Thoracic aorta (tissue), 2 donors: ENCODE data around the gene TRAF3IP1. TPM values are rescaled to one million over a fixed set of nuclear protein-coding genes. Genes with fewer than 3 reads are reported as not detected.

Experiments used
- ATAC-seq: fragments of 150-250 bp; one replicate; pipeline ENCODE4 v1.8.0; 2017; ENCODE audit warnings: low read depth; ENCODE audit not compliant: insufficient number of reproducible peaks, low FRiP score
- DNase-seq: peaks from one replicate; pipeline ENCODE4 v3.0.0-alpha.2; 2020; ENCODE audit warnings: low spot score
- H3K27ac ChIP-seq, 2 donors: fragments of 200-600 bp; sonication (generic); 1 replicate in 1 of 2; 2 replicates in 1 of 2; pipeline ENCODE4 v1.5.1; 2016; ENCODE audit warnings: mild to moderate bottlenecking in 2 of 2, moderate library complexity in 2 of 2
- H3K27me3 ChIP-seq: fragments of 200-600 bp; sonication (generic); replicated peaks from 2 replicates; pipeline ENCODE4 v1.6.0; 2016; ENCODE audit warnings: mild to moderate bottlenecking; ENCODE audit not compliant: insufficient read depth
- H3K36me3 ChIP-seq: fragments of 200-600 bp; sonication (generic); one replicate; pipeline ENCODE4 v1.5.1; 2016
- H3K4me1 ChIP-seq, 2 donors: fragments of 200-600 bp; sonication (generic); 1 replicate in 1 of 2; 2 replicates in 1 of 2; pipeline versions ENCODE4 v1.5.1 to v1.6.0; 2016; ENCODE audit warnings: low read depth in 2 of 2, mild to moderate bottlenecking in 1 of 2; ENCODE audit not compliant: control insufficient read depth in 1 of 2
- H3K4me3 ChIP-seq: fragments of 200-600 bp; sonication (generic); 2 replicates; pipeline ENCODE4 v1.5.1; 2016; ENCODE audit warnings: mild to moderate bottlenecking
- H3K9me3 ChIP-seq: fragments of 200-600 bp; sonication (generic); 2 replicates; pipeline ENCODE4 v1.5.1; 2016
- CTCF ChIP-seq: fragments of 200-600 bp; sonication (generic); IDR thresholded peaks from one replicate; pipeline ENCODE4 v1.5.1; 2019; ENCODE audit warnings: antibody characterized with exemption
- total RNA-seq, 2 donors: library from RNA; depleted of rRNA; stranded (reverse); fragments of >200 nt; gene quantifications; one replicate each; pipeline versions ENCODE4 v1.1.0 to v1.2.3, GENCODE V29; 2016

The TRAF3IP1 gene
- total RNA-seq, 2 donors from 2014 or later = 19.4 to 23.7 TPM

- ATAC-seq = no peak
- H3K4me3 ChIP-seq = no peak overlapping the region
- peaks cover 0 to 9% of the 10 kb centered on the region in 2 donors for H3K4me1 ChIP-seq
- H3K27ac ChIP-seq = no peak overlapping the region
- H3K9me3 ChIP-seq = no peaks in the 10 kb centered on the region
- H3K36me3 ChIP-seq = no peaks in the 10 kb centered on the region
- H3K27me3 ChIP-seq = no peaks in the 10 kb centered on the region
- no peak for TF ChIP-seq CTCF
- DNase-seq = no peak
These were observed 18.2 kb upstream of the TRAF3IP1 start for GRCh38 chr2:238302087-238302486.

GRCh38 chr2:238302751-238303150 lies 17.6 kb upstream of the TRAF3IP1 start:
- Histone ChIP-seq H3K27ac (no peak overlapping the region), H3K4me3 (no peak overlapping the region), H3K27me3 (no peaks in the 10 kb centered on the region), H3K4me1 (peaks cover 0 to 9% of the 10 kb centered on the region in 2 donors), H3K9me3 (no peaks in the 10 kb centered on the region), H3K36me3 (no peaks in the 10 kb centered on the region)
- no peak for ATAC-seq
- no peak for TF ChIP-seq CTCF
- no peak for DNase-seq

- peaks cover 0 to 9% of the 10 kb centered on the region in 2 donors for H3K4me1 ChIP-seq
- DNase-seq = no peak
- no peaks in the 10 kb centered on the region for H3K36me3 ChIP-seq
- no peak overlapping the region for H3K27ac ChIP-seq
- H3K27me3 ChIP-seq = no peaks in the 10 kb centered on the region
- TF ChIP-seq CTCF = no peak
- H3K9me3 ChIP-seq = no peaks in the 10 kb centered on the region
- H3K4me3 ChIP-seq = no peak overlapping the region
- no peak for ATAC-seq
These were observed 16.2 kb upstream of the TRAF3IP1 start for GRCh38 chr2:238304116-238304515.

- ATAC-seq = no peak
- H3K27me3 ChIP-seq = no peaks in the 10 kb centered on the region
- no peaks in the 10 kb centered on the region for H3K36me3 ChIP-seq
- H3K4me3 ChIP-seq = no peak overlapping the region
- H3K27ac ChIP-seq = no peak overlapping the region
- no peak for DNase-seq
- TF ChIP-seq CTCF = no peak
- H3K4me1 ChIP-seq = peaks cover 0 to 1% of the 10 kb centered on the region in 2 donors
- H3K9me3 ChIP-seq = no peaks in the 10 kb centered on the region
These were observed 15.0 kb upstream of the TRAF3IP1 start for GRCh38 chr2:238305092-238305862.

- ATAC-seq (no peak), DNase-seq (no peak)
- Histone ChIP-seq H3K36me3 (no peaks in the 10 kb centered on the region), H3K4me3 (no peak overlapping the region), H3K27ac (no peak overlapping the region), H3K4me1 (no peaks in the 10 kb centered on the region), H3K27me3 (no peaks in the 10 kb centered on the region), H3K9me3 (no peaks in the 10 kb centered on the region)
- TF ChIP-seq CTCF = no peak
These were observed 14.2 kb upstream of the TRAF3IP1 start for GRCh38 chr2:238305965-238306671.
